HEK293 (cell line): ENCODE results near the gene MED14.

ENCODE experiments used
- CTCF ChIA-PET: fragments of 350-600 bp; formaldehyde crosslinking; extraction: SDS; loops from one replicate; lab custom pipeline; 2021; ENCODE audit warnings: antibody characterized with exemption; lab: Yijun Ruan, JAX
- POLR2A ChIA-PET: fragments of 300-600 bp; formaldehyde crosslinking; extraction: SDS; loops from one replicate; lab custom pipeline; 2020; ENCODE audit warnings: antibody characterized with exemption, inconsistent platforms; lab: Yijun Ruan, JAX
- H3K27ac ChIP-seq: fragments of 200-500 bp; sonication (Bioruptor generic); 2 replicates; pipeline ENCODE4 v1.5.1; 2014; ENCODE audit warnings: low read depth, low read length, control low read depth, inconsistent platforms; ENCODE audit errors: extremely low read depth
- H3K36me3 ChIP-seq, 2 experiments: fragments of 200-500 bp in 1 of 2; sonication (Bioruptor generic) in 1 of 2; 1 replicate in 1 of 2; 2 replicates in 1 of 2; pipeline ENCODE4 v1.5.1; 2014 to 2017; ENCODE audit warnings: inconsistent platforms in 2 of 2, low read length in 2 of 2; ENCODE audit not compliant: control insufficient read depth in 2 of 2, insufficient read depth in 1 of 2
- H3K4me1 ChIP-seq: fragments of 200-500 bp; sonication (Bioruptor generic); 2 replicates; pipeline ENCODE4 v1.5.1; 2014; ENCODE audit warnings: mild to moderate bottlenecking, low read length, inconsistent platforms; ENCODE audit not compliant: control insufficient read depth, insufficient read depth
- H3K4me3 ChIP-seq: 2 replicates; pipeline ENCODE4 v1.5.1; 2011; ENCODE audit warnings: low read depth, mild to moderate bottlenecking, control low read depth, low read length, moderate library complexity
- H3K9me3 ChIP-seq: fragments of 200-500 bp; sonication (Bioruptor generic); 2 replicates; pipeline ENCODE4 v1.5.1; 2014; ENCODE audit warnings: low read depth, low read length, inconsistent platforms; ENCODE audit not compliant: control insufficient read depth, insufficient read depth
- ZBTB1 ChIP-seq: fragments of 450-650 bp; formaldehyde crosslinking; IDR thresholded peaks from 2 replicates; pipeline ENCODE4 v1.5.1; 2016; ENCODE audit warnings: missing biosample characterization, missing genetic modification characterization
- ZBTB17 ChIP-seq: fragments of 450-650 bp; formaldehyde crosslinking; IDR thresholded peaks from 2 replicates; pipeline ENCODE4 v1.5.1; 2016; ENCODE audit warnings: missing biosample characterization, missing genetic modification characterization
- ZBTB20 ChIP-seq: fragments of 450-650 bp; formaldehyde crosslinking; IDR thresholded peaks from 2 replicates; pipeline ENCODE4 v1.5.1; 2016; ENCODE audit warnings: missing biosample characterization, missing genetic modification characterization
- ZFHX2 ChIP-seq: fragments of 450-650 bp; formaldehyde crosslinking; conservative IDR thresholded peaks from 2 replicates; pipeline ENCODE4 v1.5.1; 2016; ENCODE audit warnings: missing biosample characterization, missing genetic modification characterization
- ZNF10 ChIP-seq: fragments of 450-650 bp; formaldehyde crosslinking; IDR thresholded peaks from 2 replicates; pipeline ENCODE4 v1.5.1; 2017; ENCODE audit warnings: missing biosample characterization, missing genetic modification characterization
- ZNF114 ChIP-seq: fragments of 450-650 bp; formaldehyde crosslinking; IDR thresholded peaks from 2 replicates; pipeline ENCODE4 v1.5.0; 2017; ENCODE audit warnings: missing biosample characterization, missing genetic modification characterization
- ZNF2 ChIP-seq: fragments of 450-650 bp; formaldehyde crosslinking; IDR thresholded peaks from 2 replicates; pipeline ENCODE4 v1.5.1; 2016; ENCODE audit warnings: missing biosample characterization, missing genetic modification characterization
- ZNF280D ChIP-seq: fragments of 450-650 bp; formaldehyde crosslinking; IDR thresholded peaks from 2 replicates; pipeline ENCODE4 v1.5.1; 2016; ENCODE audit warnings: missing biosample characterization, missing genetic modification characterization
- ZNF341 ChIP-seq: fragments of 450-650 bp; formaldehyde crosslinking; IDR thresholded peaks from 2 replicates; pipeline ENCODE4; 2016; ENCODE audit warnings: low read depth, missing biosample characterization, missing genetic modification characterization
- ZNF658 ChIP-seq: fragments of 450-650 bp; formaldehyde crosslinking; IDR thresholded peaks from 2 replicates; pipeline ENCODE4; 2016; ENCODE audit warnings: missing biosample characterization, missing genetic modification characterization
- ZNF664 ChIP-seq: fragments of 450-650 bp; formaldehyde crosslinking; IDR thresholded peaks from 2 replicates; pipeline ENCODE4 v1.5.1; 2016; ENCODE audit warnings: missing biosample characterization, missing genetic modification characterization
- ZNF776 ChIP-seq: fragments of 450-650 bp; formaldehyde crosslinking; IDR thresholded peaks from 2 replicates; pipeline ENCODE4 v1.5.0; 2017; ENCODE audit warnings: missing biosample characterization, missing genetic modification characterization, borderline replicate concordance
- TF ChIP-seq, protein P1 (sequence below): fragments of 450-650 bp; formaldehyde crosslinking; IDR thresholded peaks from 2 replicates; pipeline ENCODE4 v1.5.1; 2016; ENCODE audit warnings: missing biosample characterization, missing genetic modification characterization
- TF ChIP-seq, protein P2 (sequence below): fragments of 450-650 bp; formaldehyde crosslinking; IDR thresholded peaks from 2 replicates; pipeline ENCODE4 v1.5.1; 2016; ENCODE audit warnings: missing biosample characterization, missing genetic modification characterization
- TF ChIP-seq, protein P3 (sequence below): fragments of 450-650 bp; IDR thresholded peaks from 2 replicates; pipeline ENCODE4 v1.5.1; 2018; ENCODE audit warnings: missing biosample characterization, mild to moderate bottlenecking, missing genetic modification characterization

MED14 gene

GRCh38 chrX:40646489-40647306 lies 88.6 kb downstream of the MED14 start (continued):
- no peak for TF ChIP-seq ZNF280D (tag by site-specific recombination)

DNA sequence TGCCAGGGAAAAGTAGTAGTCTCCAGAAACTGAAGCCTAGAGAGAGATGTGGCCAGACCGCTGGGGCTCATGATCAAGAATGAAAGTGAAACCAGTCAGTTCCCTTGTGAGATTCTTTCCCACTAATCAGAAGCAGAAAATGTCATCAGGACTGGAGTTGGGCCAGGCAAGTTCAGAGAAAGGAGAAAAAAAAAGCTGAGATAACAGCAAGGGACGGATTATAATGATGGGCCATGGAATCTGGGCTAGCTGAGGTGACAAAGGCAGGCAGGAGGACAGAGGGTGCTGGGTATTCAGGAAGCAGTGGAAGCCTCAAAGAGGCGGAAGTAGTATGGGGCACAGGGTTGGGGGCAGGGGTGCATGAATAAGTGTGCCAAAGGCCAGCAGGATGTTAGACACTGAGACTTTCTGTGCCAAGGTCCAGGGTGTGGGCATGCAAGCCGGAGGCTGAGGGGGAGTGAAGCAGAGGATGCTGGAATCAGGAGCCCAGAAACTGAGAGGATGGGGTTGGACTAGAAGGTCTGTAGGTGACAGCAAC lies 90.5 kb downstream of the MED14 start:
- TF ChIP-seq ZBTB17 (tag by site-specific recombination) (peak; percentile 89), ZNF776 (tag by site-specific recombination) (no peak), ZNF2 (tag by site-specific recombination) (no peak), ZBTB1 (tag by site-specific recombination) (no peak), ZNF10 (tag by site-specific recombination) (peak; percentile 70; the same call in 1 of the 2 replicates), ZNF664 (tag by site-specific recombination) (no peak), ZBTB20 (tag by site-specific recombination) (peak; percentile 35; the same call in 1 of the 2 replicates), ZNF114 (no peak), ZNF658 (tag by site-specific recombination) (no peak), ZFHX2 (tag by site-specific recombination) (peak; percentile 47), ZNF341 (tag by site-specific recombination) (no peak)
- TF ChIP-seq, protein P1, sequence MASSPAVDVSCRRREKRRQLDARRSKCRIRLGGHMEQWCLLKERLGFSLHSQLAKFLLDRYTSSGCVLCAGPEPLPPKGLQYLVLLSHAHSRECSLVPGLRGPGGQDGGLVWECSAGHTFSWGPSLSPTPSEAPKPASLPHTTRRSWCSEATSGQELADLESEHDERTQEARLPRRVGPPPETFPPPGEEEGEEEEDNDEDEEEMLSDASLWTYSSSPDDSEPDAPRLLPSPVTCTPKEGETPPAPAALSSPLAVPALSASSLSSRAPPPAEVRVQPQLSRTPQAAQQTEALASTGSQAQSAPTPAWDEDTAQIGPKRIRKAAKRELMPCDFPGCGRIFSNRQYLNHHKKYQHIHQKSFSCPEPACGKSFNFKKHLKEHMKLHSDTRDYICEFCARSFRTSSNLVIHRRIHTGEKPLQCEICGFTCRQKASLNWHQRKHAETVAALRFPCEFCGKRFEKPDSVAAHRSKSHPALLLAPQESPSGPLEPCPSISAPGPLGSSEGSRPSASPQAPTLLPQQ, result 0 out of 2 replicates have a peak, but pooled peaks have one; percentile 13
- TF ChIP-seq, protein P2, sequence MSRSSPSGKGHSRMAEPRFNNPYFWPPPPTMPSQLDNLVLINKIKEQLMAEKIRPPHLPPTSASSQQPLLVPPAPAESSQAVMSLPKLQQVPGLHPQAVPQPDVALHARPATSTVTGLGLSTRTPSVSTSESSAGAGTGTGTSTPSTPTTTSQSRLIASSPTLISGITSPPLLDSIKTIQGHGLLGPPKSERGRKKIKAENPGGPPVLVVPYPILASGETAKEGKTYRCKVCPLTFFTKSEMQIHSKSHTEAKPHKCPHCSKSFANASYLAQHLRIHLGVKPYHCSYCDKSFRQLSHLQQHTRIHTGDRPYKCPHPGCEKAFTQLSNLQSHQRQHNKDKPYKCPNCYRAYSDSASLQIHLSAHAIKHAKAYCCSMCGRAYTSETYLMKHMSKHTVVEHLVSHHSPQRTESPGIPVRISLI (tag by site-specific recombination), result peak; percentile 60; the same call in 1 of the 2 replicates
- TF ChIP-seq, protein P3, sequence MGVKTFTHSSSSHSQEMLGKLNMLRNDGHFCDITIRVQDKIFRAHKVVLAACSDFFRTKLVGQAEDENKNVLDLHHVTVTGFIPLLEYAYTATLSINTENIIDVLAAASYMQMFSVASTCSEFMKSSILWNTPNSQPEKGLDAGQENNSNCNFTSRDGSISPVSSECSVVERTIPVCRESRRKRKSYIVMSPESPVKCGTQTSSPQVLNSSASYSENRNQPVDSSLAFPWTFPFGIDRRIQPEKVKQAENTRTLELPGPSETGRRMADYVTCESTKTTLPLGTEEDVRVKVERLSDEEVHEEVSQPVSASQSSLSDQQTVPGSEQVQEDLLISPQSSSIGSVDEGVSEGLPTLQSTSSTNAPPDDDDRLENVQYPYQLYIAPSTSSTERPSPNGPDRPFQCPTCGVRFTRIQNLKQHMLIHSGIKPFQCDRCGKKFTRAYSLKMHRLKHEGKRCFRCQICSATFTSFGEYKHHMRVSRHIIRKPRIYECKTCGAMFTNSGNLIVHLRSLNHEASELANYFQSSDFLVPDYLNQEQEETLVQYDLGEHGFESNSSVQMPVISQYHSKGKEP (tag by site-specific recombination), result no peak
- TF ChIP-seq, all 188 proteins: peak for 6
- H3K4me1 ChIP-seq, result peaks cover 6% of the 10 kb centered on the region
- no peak overlapping the region; the same call in 1 of the 2 replicates for H3K27ac ChIP-seq
- no peaks in the 10 kb centered on the region for H3K9me3 ChIP-seq
- no peak overlapping the region for H3K4me3 ChIP-seq
- ChIA-PET POLR2A (no interaction called here), CTCF (interaction anchor here (0.7 kb wide), 1 partner anchor 214 kb away, joined by 3 read pairs; no protein-coding TSS in a partner anchor)
- peaks cover 34 to 37% of the 10 kb centered on the region in 2 experiments for H3K36me3 ChIP-seq
